ENCODE results near the gene ZNF101.

ZNF101 gene

GRCh38 chr19:19668230-19669012, at the start of gene ZNF101:
TSS of gene ZNF101 (plus strand) at chr19:19668839. CDS start at chr19:19668964, 125 bp downstream.
- peak; percentile 71 for DNase-seq

GRCh38 chr19:19619181-19619848, 49.3 kb upstream of the ZNF101 start:
- DNase-seq, result no peak

GRCh38 chr19:19619849-19620210, 48.8 kb upstream of the ZNF101 start:
- DNase-seq, result no peak

GRCh38 chr19:19623383-19623782, 45.3 kb upstream of the ZNF101 start:
- no peak for DNase-seq

GRCh38 chr19:19624032-19624570, 44.5 kb upstream of the ZNF101 start:
- DNase-seq, result no peak

GRCh38 chr19:19626516-19627472, 41.8 kb upstream of the ZNF101 start:
- no peak for DNase-seq

GRCh38 chr19:19627621-19628500, 40.8 kb upstream of the ZNF101 start, which contains the start of gene LPAR2:
TSS of gene LPAR2 (minus strand) at chr19:19628220. CDS start at chr19:19627275, 945 bp downstream.
- no peak for DNase-seq

- no peak for DNase-seq
Measured at GRCh38 chr19:19628501-19629134, 40.0 kb upstream of the ZNF101 start.

- DNase-seq, result no peak
Measured at GRCh38 chr19:19630062-19630414, 38.6 kb upstream of the ZNF101 start.

GRCh38 chr19:19630426-19630825, 38.2 kb upstream of the ZNF101 start:
- no peak for DNase-seq

- DNase-seq, result no peak
Measured at GRCh38 chr19:19631346-19631745, 37.3 kb upstream of the ZNF101 start.

GRCh38 chr19:19632661-19633060, 36.0 kb upstream of the ZNF101 start:
- no peak for DNase-seq

- no peak for DNase-seq
Measured at GRCh38 chr19:19633711-19634515, 34.7 kb upstream of the ZNF101 start.

- DNase-seq, result no peak
Measured at GRCh38 chr19:19634516-19635312, 33.9 kb upstream of the ZNF101 start.

GRCh38 chr19:19635313-19635702, 33.3 kb upstream of the ZNF101 start:
- DNase-seq, result no peak

- no peak for DNase-seq
Measured at GRCh38 chr19:19636573-19637185, 32.0 kb upstream of the ZNF101 start.

GRCh38 chr19:19637186-19637522, 31.5 kb upstream of the ZNF101 start:
- DNase-seq, result no peak

GRCh38 chr19:19637523-19638251, 31.0 kb upstream of the ZNF101 start:
- DNase-seq, result no peak
